NCI-H2227 (cell line): Measurements from ENCODE around the gene SLC35B2.
A peak's percentile ranks its signal among the peaks of the same experiment; 100 is the strongest.

Source experiments
- DNase-seq: peaks from one replicate; lab custom pipeline; 2025; ENCODE audit not compliant: unreplicated experiment; lab: John Stamatoyannopoulos, UW

SLC35B2 gene

DNA sequence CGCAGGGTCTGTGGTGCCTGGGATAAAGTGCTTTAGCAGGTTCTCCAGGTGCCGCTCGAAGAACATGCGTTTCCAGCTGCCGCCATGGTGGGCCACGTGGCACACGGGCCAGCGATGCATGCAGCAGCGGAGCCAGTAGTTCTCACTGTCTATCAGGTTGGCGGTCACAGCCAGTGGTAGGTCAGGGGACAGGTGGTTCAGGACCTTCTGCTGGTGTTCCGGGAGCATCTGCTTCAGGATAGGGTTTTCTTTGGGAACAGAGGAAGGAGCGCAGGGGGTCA lies 28.9 kb upstream of the SLC35B2 start:
- no peak for DNase-seq

DNA sequence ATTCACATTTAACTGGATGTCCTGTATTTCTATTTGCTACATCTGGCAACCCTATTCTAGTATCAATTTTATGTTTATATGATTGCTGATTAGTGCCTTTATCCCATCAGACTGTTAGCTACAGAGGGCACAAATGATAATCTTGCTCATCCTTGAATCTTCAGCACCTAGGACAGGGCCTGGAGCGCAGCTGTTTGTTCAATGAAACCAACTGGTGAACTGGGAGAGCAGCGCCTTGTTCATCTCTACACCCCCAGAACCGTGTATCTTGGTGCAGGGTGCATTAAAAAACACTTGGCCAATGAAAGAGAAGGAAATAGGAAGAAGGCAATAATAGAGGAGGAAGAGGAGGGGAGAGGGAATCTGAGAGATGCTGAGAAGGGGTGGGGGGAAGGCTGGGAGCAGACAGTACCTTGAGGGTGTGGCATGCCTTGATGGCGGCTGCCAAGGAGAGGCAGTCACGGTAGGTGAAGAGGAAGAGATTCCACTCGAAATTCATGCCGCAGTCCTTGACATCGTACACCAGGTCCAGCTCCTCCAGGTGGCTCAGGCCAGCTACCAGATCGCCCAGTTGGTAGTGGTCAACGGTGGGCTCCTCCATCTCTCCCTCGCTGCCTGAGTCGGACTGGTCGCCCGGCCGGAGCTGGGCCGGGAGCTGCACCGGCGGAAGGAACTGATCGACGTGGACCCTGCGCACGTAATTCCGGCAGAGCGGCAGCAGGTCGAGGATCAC lies 28.4 kb upstream of the SLC35B2 start:
- no peak for DNase-seq

DNA sequence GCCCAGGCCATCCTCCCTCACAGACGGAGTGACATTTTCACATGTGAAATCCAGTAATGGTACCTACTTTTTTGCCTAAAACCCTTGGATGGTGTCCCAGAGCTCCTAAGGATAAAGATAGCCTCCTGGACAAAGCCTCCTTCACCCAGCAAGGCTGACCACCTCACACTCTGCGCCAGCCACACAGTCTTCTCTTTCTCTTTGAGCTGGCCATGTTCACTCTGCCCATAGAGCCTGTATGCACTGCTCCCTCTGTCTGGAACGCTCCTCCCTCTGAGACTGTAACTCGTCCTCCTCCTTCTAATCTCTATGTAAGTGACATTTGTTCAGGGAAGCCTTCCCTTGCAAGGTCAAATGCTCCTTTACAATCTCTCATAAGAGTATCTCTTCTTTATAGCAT lies 27.5 kb upstream of the SLC35B2 start:
- no peak for DNase-seq

DNA sequence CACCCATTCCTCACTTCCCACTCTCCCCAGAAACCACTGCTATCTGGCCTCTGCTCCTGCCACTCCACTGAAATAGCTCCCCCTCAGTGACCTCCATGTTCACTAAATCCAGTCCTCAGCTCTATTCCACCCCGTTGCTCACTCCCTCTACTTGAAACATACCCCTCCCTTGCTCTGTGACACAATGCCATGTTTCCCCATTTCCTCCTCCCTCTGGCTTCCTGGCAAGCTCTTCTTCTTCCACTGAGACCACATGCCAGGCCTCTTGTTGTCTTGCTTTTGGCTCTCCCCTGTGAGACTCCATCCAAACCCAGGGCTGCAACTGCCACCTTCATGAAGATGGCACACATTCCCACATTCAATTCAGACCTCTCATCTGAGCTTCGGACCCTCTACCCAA lies 26.8 kb upstream of the SLC35B2 start:
- DNase-seq: no peak

DNA sequence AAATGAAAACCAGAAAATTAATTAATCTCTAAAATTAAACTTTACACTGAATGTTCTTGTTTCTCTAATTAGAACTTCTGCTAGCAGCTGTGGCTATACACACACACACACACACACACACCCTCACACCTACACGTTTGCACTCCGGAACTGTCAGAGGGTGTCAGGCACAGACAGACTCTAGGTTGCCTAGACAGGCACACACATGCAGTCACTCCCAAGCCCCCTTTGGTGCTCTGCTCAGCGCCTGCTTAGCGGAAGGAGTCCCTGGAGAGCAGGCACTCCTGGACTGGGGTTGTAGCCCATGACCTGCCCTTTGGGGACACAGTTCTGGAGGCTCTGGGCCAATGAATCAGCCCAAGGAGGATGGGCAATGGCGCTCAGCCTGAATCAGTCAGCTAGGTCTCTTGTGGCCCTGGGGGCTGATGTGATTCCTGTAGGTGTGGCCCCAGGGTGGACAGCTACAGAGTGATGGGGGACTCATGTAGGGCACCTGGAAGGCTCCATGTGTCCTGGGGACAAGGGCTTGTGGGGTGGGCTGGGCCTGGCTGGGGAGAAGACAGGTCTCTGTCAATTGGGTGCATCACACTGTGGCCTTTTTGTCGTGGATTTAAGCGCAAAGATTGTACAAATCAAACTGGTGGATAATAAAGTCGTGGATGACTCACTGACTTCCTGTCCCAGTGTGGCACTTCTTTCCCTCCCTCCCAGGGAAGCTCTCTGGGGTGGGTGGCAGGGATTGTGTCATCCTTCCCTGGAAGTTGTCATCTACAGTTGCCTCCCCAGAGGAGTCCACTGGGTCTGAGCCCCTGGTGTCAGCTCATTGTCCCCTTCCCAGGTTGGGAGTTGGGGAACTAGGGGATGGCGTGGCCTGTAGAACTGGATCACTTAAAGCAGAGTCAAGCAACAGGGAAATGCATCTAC lies 21.7 kb upstream of the SLC35B2 start:
- DNase-seq: no peak

DNA sequence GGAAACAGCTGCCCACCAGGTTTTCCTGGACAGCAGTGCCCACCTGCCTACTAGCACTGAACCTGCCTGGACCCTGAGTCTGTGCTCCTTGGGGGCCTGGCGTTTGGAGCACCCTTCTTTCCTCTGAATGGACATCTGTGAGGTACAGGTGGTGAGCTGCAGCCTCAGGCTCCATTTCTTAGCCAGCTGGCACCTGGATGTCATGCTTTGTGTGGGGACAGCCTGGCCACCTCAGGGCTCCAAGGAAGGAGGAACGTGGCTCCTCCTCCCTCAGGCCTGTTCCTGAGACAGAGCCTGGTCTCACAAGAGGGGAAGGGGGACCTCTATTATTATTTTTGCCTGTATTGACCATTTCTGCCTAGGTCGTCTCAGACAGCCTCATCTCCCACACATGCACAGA lies 21.0 kb upstream of the SLC35B2 start:
- no peak for DNase-seq

DNA sequence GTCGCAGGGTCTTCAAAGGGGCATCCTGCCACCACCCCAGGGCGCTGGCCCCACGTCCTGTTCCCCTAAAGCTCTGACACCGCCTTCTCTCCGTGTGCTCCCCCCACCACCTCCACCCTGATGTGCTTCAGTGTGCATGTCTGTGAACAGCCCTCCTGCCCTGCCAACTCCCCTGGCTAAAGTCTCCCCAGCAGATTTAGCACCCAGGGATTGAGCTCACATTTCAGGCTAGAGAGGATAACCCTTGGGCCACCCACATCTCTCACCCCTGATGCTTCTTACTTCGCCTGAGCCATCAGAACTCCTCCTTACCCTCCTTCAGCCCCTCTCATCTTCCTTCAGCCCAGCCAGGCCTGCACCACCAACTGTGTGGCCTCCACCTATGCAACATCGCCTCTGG lies 20.4 kb upstream of the SLC35B2 start:
- DNase-seq: no peak

DNA sequence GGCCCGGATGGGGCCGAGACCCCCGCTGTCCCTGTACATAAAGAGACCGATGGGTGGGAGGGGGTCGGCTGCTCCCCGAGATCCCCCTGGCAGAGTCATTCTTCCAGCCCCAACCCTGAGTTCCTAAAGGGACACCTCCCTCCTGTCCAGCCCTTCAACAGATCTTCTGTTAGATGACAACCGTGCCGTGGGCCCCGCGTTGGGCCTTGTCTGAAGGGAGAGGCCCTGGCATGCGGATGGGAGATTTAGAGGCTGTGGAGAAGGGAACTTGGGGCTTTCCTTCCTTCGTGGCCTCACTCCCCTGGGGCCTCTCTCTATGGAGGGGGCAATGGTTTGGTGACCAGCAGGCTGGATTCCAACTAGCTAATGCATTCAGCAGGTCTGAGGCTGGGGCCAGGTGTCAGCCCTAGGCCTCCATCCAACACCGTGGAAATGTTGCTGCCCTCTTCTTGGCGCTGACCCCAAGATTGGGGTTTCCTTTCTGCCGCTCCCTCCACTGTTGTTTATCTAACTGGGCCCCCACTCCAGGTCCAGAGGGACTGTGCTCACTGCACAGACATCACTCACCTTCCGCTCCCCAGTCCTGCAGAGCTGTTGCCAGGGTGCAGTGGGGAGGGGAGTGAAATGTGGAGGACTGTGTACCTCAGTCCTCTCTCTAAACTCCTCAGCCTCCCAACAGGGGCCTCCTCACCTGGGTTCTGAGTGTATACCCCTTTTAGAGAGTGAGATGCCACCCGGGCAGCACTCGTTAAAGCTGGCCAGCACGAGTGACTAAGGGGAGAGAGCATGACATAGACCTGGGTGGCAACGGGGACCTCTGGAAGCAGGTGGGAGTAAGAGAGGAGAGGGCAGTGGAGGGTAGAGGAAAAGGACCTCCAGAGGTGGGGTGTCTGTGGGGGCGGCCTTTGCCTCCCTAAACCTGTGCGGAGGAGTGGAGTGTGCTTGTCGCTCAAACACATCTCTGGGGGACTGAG lies 19.6 kb upstream of the SLC35B2 start:
- no peak for DNase-seq

DNA sequence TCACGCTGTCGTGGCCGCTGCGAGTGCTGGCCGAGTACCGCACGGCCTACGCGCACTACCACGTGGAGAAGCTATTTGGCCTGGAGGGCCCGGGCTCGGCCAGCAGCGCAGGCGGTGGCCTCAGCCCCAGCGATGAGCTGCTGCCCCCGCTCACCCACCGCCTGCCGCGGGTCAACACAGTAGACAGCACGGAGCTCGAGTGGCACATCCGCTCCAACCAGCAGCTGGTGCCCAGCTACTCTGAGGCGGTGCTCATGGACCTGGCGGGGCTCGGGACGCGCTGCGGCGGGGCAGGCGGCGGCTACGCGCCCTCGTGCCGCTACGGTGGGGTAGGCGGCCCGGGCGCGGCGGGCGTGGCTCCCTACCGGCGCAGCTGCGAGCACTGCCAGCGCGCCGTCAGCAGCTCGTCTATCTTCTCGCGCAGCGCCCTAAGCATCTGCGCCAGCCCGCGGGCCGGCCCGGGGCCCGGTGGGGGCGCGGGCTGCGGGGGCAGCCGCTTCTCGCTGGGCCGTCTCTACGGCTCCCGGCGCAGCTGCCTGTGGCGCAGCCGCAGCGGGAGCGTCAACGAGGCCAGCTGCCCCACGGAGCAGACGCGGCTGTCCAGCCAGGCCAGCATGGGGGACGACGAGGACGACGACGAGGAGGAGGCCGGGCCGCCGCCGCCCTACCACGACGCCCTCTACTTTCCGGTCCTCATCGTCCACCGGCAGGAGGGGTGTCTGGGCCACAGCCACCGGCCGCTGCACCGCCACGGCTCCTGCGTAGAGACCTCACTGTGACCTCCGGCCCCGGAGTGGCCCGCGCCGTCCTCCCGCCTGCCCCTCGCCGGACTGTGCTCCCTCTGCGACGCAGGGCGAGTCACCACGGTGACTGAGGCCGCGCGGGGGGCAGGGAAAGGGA lies 18.7 kb upstream of the SLC35B2 start:
- no peak for DNase-seq

DNA sequence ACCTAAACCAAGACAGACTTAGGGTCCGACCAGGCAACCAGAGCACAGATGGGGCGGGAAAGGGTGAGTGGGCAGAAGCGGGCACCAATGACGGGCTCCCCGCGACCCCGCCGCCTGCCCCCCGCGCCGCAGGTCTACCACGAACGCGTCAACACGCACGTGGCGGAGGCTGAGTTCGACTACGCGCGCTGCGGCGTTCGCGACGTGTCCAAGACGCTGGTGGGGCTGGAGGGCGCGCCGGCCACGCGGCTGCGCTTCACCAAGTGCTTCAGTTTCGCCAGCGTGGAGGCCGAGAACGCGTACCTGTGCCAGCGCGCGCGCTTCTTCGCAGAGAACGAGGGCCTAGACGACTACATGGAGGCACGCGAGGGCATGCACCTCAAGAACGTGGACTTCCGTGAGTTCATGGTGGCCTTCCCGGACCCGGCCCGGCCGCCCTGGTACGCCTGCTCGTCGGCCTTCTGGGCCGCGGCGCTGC lies 18.0 kb upstream of the SLC35B2 start:
- DNase-seq: no peak

DNA sequence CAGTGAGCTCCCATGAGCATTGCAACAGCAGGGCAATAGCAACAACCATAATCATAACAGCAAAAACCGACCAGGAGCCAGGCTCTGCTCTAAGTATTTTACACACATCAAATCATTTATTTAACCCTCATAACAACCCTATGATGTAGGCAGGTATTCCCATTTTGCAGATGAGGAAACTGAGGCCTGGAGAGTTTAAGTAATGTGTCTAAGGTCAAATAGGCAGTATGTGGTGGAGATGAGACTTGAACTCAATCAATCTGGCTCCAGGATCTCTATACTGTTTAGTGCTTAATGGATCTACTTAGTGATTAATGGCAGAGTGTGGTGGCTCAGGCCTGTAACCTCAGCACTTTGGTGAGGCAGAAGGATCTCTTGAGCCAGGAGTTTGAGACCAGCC lies 16.3 kb upstream of the SLC35B2 start:
- DNase-seq: no peak

DNA sequence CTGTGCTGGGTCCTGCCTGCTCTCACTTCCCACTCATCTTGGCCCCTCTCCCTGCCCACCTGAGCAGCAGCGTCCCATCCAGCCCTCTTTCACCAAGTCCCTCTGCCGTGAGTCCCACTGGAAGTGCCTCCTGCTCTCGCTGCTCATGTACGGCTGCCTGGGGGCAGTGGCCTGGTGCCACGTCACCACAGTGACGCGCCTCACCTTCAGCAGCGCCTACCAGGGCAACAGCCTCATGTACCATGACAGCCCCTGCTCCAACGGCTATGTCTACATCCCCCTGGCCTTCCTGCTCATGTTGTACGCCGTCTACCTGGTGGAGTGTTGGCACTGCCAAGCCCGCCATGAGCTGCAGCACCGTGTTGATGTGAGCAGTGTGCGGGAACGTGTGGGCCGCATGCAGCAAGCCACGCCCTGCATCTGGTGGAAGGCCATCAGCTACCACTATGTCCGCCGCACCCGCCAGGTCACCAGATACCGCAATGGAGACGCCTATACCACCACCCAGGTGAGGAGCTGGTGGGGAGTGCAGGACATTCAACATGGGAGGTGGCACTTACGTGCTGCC lies 15.8 kb upstream of the SLC35B2 start:
- no peak for DNase-seq

DNA sequence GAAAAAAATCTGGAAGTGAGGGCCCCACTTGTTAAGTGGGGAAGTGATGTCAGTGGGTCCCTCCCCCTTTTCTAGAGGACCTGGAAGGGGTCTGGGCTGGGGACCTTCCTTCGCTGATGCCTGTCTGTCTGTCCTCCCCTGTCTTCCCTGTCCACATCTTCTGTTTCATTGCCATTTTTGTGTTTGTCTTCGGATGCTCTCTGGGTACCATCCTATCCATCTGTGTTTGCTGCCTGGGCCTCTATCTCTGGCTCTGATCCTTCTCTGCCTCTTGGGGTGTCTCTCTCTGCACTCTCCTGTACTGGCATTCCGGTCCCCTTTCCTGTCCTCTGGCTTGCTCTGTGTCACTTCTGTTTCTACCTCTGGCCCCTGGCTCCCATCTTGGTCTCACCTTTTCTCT lies 15.2 kb upstream of the SLC35B2 start:
- no peak for DNase-seq

DNA sequence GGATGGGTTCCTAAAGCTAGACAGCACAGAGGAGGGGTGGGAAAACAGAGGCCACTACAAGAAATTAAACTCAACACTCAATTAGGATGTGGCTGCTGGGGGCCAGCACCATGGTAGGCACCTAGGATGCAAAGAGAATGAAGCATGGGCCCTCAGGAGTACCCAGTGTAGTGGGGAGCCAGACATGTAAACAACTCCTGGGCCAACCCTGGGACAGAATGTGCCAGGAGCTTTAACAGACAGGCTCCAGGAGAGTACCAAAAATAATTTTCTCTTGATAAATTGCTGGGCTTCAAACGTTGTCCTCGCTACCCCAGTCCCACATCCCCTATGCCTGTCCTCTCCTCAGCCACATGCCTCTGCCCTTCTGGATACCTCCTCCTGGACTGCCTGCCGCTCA lies 14.6 kb upstream of the SLC35B2 start:
- no peak for DNase-seq

DNA sequence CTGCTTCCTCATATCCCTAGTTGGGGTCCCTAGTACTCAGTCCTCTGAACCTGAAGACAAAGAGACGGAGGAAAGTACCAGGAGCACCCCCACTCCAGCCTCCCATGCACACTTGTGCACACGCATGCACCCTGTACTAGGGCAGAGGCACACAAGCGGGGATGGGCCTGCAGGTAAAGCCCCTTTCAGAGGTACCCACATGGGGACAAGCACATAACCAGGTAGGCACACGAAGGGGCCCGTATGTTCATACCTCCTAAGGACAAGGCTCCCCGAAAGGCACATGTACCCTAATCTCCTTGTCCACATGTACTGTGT lies 14.0 kb upstream of the SLC35B2 start:
- DNase-seq: no peak

DNA sequence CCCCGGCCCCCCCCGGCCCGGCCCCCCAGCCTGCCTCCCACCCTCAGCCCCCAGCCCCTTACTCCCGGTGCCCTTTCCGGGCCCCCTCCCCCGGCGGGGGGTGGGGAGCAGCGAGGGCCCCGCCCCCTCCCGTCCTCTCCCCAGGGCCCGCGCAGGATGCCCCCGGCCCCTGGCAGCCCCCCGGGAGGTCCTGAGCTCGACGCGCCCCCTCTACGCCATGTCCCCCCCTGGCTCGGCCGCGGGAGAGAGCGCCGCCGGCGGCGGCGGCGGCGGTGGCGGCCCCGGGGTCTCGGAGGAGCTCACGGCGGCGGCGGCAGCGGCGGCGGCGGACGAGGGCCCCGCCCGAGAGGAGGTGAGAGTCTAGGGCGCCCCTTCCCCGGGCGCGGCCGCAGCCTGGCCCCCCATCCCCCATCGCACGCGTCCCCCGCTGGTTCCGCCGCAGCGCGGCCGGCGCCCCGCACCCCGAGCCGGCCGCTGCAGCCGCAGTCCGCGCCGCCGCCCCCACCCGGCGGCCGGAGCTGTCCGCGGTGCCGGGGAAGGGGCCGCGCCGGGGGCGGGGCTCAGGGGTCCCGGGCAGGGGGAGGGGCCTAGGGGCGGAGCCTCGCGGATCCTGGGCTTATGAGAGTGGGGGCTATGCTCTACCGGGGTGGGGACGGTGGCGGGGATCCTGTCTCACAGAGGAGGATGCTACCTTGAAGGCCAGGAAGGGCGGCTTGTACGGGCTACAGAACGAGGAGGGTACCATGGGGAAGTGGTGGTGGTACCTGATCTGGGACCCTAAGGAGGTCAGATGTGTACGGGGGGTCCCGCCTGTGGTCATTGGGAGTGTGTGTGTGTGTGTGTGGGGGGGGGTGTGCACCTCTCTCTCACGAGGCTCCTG lies 13.4 kb upstream of the SLC35B2 start:
- peak; percentile 80 for DNase-seq

DNA sequence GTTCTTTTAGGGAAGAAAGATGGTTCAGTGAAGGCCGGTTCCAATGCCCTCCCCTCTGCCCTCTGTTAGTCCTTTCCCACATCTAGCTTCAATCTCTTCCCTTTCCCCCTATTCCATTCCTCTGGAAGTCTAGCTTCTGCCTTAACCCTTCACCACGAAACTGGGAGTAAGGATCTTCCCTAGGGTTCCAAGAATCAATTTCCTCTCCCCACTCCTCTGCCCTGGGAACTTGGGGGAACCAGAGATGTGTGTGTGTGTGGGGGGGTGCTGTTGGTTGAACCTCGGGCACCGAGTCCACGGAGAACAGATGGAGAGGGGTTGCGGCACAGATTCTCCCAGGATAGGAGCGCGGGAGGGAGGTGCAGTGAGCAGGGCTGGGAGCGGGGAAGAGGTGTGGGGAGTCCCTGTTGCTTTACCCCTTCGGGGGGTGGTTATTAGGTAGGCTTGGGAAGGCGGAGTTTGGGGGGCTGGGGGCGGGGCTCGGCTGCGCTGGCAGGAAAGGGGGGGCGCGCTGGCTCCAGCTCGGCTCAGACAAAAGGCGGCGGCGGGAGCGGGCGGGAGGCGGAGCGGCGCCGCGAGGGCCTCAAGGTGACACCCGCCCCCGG lies 12.7 kb upstream of the SLC35B2 start, which contains the start of gene TMEM151B:
TMEM151B (plus strand) TSS at position 530 of the 605 bp plus-strand sequence. CDS start 293 bp downstream, outside the sequence.
- DNase-seq: peak; percentile 47

DNA sequence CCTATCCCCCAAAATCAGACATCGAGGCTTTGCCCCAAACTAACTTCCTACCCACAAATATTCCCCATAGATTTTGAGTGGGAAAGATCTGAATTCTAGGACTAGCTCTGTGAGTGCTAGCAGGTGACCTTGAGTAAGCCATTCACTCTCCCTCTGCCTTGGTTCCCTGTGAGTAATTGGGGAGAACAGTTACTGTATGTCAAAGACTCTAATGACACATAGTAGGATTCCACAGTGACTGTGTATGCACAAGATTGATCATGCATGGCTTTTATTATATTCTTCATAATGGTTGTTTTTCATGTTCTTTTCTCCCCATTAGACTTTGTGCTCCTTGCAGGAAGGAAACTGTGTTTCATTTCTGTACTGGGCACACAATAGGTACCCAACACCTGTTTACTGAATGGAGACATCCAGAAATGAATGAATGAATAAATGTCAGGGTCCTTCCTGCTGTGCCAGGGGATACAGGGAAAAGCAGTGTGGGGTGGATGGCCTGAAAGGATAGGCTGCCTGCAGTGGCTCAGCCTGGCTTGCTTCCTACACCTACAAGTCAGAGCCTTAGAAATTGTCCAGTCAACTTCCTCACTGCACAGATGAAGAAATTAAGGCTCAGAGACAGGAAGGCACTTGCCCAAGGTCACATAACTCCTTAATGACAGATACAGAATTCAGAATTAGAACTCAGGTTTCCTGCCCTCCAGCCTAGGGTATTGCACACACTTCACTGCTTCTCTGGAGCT lies 12.0 kb upstream of the SLC35B2 start:
- DNase-seq: no peak
